Retinal pigment epithelial cell (primary cell): ENCODE measurements around the gene WDR89.
"Not testable (repeated sequence)": the region's sequence is repeated elsewhere in the genome, so short reads cannot be mapped to it uniquely, and the experiment has no call there.

ENCODE experiments used
- DNase-seq: peaks from one replicate; pipeline ENCODE4 v3.0.0-alpha.2; 2010; ENCODE audit warnings: low read depth
- H3K4me3 ChIP-seq: 2 replicates; pipeline ENCODE4 v1.5.1; 2011; ENCODE audit warnings: mild to moderate bottlenecking, low read length, control low read depth, moderate library complexity
- TF ChIP-seq, protein P1 (sequence below): conservative IDR thresholded peaks from 2 replicates; pipeline ENCODE4 v1.5.1; 2011; ENCODE audit warnings: low read depth, low read length, control low read depth, inconsistent platforms

The WDR89 gene

DNA sequence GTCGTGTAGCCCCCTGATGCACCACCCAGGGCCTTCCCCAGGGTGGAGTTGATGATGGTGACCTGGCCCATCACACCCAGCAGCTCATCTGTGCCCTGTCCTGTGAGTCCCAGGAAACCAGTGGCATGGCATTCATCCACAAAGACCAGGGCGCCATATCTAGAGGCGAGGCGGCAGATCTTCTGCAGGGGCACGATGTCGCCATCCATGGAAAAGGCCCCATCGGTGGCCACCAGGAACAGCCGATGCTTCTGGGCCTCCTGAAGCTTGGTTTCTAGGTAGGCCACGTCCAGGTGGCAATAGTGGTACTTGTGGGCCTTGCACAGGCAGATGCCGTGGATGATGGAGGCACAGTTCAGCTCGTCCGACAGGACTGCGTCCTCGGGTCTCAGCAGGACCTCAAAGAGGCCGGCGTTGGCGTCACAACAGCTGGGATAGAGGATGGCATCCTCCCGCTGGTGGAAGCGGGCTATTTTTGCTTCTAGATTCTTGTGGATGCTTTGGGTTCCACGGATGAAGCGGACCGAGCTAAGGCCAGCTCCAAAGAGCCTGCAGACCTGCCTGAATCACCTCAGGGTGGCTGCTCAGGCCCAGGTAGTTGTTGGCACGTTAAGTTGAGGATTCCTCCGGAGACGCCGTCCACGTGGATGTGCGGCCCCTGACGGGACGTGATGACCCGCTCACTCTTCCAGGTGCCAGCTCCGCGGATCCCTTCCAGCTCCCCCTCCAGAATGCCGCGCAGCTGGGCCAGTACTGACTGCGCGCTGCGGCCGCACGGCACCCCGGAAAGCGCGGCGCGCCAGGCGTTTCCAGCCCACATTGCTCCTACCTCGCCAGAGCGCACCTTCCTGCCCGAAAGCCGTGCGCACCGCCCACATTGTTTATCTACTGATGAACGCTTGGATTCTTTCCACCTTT, 47.0 kb downstream of the WDR89 start:
- no peak overlapping the region for H3K4me3 ChIP-seq
- TF ChIP-seq, protein P1, sequence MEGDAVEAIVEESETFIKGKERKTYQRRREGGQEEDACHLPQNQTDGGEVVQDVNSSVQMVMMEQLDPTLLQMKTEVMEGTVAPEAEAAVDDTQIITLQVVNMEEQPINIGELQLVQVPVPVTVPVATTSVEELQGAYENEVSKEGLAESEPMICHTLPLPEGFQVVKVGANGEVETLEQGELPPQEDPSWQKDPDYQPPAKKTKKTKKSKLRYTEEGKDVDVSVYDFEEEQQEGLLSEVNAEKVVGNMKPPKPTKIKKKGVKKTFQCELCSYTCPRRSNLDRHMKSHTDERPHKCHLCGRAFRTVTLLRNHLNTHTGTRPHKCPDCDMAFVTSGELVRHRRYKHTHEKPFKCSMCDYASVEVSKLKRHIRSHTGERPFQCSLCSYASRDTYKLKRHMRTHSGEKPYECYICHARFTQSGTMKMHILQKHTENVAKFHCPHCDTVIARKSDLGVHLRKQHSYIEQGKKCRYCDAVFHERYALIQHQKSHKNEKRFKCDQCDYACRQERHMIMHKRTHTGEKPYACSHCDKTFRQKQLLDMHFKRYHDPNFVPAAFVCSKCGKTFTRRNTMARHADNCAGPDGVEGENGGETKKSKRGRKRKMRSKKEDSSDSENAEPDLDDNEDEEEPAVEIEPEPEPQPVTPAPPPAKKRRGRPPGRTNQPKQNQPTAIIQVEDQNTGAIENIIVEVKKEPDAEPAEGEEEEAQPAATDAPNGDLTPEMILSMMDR: no peak
- no peak for DNase-seq

DNA sequence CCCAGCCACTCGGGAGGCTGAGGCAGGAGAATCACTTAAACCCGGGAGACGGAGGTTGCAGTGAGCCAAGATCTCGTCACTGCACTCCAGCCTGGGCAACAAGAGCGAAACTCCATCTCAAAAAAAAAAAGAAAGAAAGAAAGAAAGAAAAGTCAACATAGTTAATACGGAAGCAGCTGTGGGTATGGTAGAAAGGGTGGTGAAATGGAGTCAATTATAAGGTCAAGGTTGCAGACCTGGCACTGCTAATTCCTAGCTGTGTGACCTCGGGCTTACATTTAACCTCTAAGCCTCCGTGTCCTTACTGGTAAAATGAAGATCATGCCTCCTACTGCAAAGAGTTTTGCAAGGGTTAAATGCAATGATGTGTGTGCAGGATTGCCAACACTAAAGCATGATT, 58.6 kb downstream of the WDR89 start:
- DNase-seq, H3K4me3 ChIP-seq: not testable (repeated sequence)

DNA sequence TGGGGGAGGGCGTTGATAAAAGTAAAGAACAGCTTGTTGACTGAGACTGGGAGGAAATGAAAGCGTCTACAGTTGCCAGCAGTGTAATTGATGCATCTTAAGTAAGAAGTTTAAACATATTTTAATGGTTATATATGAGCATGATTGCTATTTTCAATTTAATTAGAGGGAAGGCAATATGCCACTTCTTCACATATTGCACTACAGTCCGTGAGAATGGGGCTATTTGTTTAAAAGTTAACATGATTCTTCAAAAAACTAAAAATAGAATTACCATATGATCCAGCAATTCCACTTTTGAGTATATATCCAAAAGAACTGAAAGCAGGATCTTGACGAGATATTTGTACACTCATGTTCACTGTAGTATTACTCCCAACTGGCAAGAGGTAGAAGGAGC, 60.2 kb downstream of the WDR89 start:
- no peak overlapping the region for H3K4me3 ChIP-seq
- TF ChIP-seq, protein P1: no peak
- DNase-seq: no peak

DNA sequence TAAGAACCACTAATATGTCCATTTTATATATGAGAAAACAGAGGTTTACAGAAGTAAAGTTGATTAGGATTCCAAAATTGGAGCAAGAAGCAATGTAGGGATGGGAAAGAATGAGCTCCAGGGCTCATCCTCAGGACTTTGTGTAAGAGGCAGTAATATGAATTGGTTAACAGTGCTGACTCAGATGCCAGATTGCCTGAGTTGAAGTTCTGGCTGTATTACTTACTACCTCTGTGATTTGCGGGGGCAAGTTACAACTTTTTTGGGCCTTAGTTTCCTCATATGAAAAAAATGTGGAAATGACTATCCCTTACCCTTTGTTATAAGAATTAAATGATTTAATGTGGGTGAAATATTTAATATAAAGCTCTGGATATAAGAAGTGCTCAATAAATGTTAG, 63.4 kb downstream of the WDR89 start:
- TF ChIP-seq, protein P1: no peak
- no peak overlapping the region for H3K4me3 ChIP-seq
- no peak for DNase-seq

DNA sequence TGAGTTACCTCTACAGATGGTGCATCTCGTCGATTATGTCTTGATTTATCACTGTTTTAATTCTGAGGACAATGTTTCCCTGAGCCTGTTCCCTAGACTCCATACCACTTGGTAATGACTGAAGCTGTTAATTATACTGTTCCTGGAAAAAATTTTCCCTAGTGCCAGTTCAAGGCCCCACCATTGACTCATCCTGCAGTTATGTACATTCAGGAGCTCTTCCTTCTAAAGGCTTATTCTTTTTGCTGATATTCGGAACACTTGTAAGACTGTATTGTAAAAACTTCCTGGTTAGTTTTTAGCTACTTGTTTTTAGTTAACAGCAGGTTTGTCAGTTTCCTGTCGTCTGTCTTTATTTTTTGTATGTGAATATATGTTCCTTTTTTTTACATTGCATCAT, 68.1 kb downstream of the WDR89 start:
- TF ChIP-seq, protein P1: no peak
- no peak overlapping the region for H3K4me3 ChIP-seq
- DNase-seq: peak; percentile 27

DNA sequence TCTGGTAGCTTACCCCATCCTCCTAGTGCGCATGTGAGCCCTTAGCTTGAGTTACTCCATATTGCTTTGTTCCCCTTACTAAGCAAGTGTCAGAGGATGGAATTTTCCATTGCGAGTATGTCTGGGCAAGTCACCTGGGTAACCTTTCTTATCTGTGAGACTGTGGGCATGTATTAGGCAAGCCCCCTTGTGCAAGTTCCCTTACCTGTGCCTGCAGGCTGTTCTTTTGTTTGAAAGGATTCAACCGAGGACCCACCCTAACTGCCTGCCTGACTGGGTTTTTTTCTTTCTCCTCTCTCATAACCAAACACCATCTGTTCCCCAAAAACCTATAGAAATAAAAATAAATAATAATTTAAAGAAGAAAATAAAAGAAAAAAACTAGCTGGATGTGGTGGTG, 76.2 kb downstream of the WDR89 start:
- TF ChIP-seq, protein P1: no peak
- no peak overlapping the region for H3K4me3 ChIP-seq
- DNase-seq: no peak

DNA sequence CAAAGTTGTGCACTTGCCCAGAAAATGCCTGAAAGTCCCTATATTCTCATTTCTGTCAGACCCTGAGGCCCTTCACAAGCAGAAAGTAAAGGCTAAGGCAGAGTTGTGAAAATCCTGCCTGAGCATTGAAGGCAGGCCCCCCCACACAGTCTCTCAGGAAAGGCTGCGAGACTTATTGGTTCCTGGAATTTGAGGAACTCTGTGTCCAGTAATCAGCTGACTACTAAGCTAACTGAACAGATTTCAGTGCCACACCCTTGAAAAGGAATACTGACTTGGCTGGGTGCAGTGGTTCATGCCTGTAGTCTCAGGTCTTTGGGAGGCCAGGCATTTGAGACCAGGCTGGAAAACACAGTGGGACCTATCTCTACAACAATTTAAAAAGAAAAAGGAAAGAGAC, 77.4 kb downstream of the WDR89 start:
- H3K4me3 ChIP-seq: no peak overlapping the region
- TF ChIP-seq, protein P1: no peak
- peak; percentile 70 for DNase-seq
